ENCODE results near the gene LPP.

LPP gene

DNA sequence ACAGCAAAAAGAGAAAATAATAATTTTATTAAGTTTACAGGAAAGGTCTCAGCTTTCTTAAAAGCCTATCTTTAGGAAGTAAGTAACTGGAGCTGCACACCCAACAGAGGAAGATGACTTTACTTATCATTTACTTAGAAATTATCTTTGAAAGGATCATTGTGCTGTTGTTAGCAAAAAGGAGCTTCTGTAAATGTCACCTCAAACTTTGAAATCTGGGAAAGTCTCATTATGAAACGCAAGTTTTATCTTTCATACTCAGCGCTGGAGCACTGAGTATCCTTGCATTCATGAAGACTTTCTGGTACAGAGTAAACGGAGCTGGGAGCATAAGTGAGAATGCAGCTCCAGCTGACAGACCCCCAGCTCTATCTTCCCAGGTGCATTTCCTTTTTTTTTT, 526.6 kb downstream of the LPP start:
- Histone ChIP-seq H3K4me1 (ENCODE audit: insufficient read depth, poor library complexity, severe bottlenecking) (peaks cover 20% of the 10 kb centered on the region), H3K4me3 (ENCODE audit: severe bottlenecking) (no peak overlapping the region), H3K36me3 (ENCODE audit: low read depth) (no peaks in the 10 kb centered on the region), H3K27me3 (ENCODE audit: insufficient read depth, poor library complexity, severe bottlenecking) (no peaks in the 10 kb centered on the region), H3K27ac (ENCODE audit: poor library complexity, severe bottlenecking) (no peak overlapping the region), H3K9me3 (ENCODE audit: severe bottlenecking) (no peaks in the 10 kb centered on the region)
- DNase-seq (ENCODE audit: low spot score) = no peak
- TF ChIP-seq, protein P1, sequence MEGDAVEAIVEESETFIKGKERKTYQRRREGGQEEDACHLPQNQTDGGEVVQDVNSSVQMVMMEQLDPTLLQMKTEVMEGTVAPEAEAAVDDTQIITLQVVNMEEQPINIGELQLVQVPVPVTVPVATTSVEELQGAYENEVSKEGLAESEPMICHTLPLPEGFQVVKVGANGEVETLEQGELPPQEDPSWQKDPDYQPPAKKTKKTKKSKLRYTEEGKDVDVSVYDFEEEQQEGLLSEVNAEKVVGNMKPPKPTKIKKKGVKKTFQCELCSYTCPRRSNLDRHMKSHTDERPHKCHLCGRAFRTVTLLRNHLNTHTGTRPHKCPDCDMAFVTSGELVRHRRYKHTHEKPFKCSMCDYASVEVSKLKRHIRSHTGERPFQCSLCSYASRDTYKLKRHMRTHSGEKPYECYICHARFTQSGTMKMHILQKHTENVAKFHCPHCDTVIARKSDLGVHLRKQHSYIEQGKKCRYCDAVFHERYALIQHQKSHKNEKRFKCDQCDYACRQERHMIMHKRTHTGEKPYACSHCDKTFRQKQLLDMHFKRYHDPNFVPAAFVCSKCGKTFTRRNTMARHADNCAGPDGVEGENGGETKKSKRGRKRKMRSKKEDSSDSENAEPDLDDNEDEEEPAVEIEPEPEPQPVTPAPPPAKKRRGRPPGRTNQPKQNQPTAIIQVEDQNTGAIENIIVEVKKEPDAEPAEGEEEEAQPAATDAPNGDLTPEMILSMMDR (IDR thresholded peaks at IDR 0.05; ENCODE audit: poor library complexity, severe bottlenecking) = no peak
- no peak for ATAC-seq (ENCODE audit: low read depth)

DNA sequence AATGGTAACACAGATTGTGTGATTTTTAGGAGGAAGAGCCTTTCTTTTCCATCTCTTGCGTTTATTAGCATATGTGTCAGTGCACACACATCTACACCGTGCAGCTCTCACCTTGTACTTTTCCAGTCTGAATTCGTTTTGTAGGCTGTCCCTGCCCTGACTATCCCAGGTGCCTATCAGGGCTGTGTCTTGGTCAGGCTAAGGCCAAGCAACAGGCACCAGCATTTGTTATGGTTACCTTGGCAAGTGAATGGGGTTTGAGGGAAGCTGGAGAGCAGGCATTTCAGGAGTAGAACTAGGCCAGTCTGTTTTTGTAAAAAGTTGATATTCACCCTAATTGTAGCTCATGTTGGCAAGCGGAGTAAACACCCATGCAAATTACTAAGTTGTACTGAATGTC, 528.4 kb downstream of the LPP start:
- Histone ChIP-seq H3K9me3 (ENCODE audit: severe bottlenecking) (no peaks in the 10 kb centered on the region), H3K36me3 (ENCODE audit: low read depth) (no peaks in the 10 kb centered on the region), H3K4me1 (ENCODE audit: insufficient read depth, poor library complexity, severe bottlenecking) (peaks cover 23% of the 10 kb centered on the region), H3K4me3 (ENCODE audit: severe bottlenecking) (no peak overlapping the region), H3K27me3 (ENCODE audit: insufficient read depth, poor library complexity, severe bottlenecking) (no peaks in the 10 kb centered on the region), H3K27ac (ENCODE audit: poor library complexity, severe bottlenecking) (peak overlapping the region; percentile 38)
- DNase-seq (ENCODE audit: low spot score) = no peak
- TF ChIP-seq, protein P1 (IDR thresholded peaks at IDR 0.05; ENCODE audit: poor library complexity, severe bottlenecking) = no peak
- ATAC-seq (ENCODE audit: low read depth) = no peak

DNA sequence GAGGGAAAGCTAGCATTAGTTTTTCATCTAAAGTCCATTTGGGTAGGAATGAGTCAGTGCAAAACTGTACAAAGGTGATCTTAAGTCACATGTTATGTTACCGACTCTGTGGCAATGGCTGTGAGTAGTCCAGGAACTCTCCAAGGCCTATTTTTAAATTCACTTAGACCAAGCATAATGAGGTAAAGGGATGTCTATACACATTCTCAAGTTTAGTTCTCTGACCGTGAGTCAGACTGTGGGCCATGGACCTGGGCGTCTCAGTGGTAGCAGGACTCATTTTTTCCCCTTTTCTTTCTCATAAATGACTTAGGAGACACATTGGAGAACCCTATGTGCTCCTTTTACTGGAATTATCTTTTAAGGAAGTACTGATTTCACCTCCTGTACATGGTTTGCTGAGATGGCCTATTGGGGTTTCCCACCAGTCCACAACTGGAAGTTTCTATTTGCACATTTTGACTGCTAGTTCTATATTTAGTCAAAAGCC, 529.1 kb downstream of the LPP start:
- Histone ChIP-seq H3K4me3 (ENCODE audit: severe bottlenecking) (no peak overlapping the region), H3K27ac (ENCODE audit: poor library complexity, severe bottlenecking) (peak overlapping the region; percentile 38), H3K4me1 (ENCODE audit: insufficient read depth, poor library complexity, severe bottlenecking) (peaks cover 24% of the 10 kb centered on the region), H3K9me3 (ENCODE audit: severe bottlenecking) (no peaks in the 10 kb centered on the region), H3K36me3 (ENCODE audit: low read depth) (no peaks in the 10 kb centered on the region), H3K27me3 (ENCODE audit: insufficient read depth, poor library complexity, severe bottlenecking) (no peaks in the 10 kb centered on the region)
- no peak for DNase-seq (ENCODE audit: low spot score)
- TF ChIP-seq, protein P1 (IDR thresholded peaks at IDR 0.05; ENCODE audit: poor library complexity, severe bottlenecking) = no peak
- ATAC-seq (ENCODE audit: low read depth) = peak; percentile 93

DNA sequence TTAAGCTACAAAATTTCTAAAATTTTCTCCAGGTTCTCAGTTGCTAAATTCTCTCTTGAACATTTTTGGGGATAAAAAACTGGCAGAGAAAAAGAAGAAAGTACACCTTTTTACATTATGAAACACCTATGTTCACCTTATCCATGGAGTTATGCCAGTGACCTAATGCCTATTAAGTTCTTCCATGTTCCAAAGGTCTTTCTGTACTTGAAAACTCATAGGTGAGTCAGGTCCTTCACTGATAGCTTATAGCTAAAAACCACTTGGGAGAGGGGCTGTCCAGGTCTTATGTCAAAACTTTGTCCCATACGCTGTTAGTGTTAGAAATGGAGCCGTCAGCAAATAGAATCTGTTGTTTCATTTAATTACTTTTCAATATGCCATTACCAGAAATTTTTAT, 530.3 kb downstream of the LPP start:
- no peaks in the 10 kb centered on the region for H3K9me3 ChIP-seq (ENCODE audit: severe bottlenecking)
- no peak overlapping the region for H3K27ac ChIP-seq (ENCODE audit: poor library complexity, severe bottlenecking)
- ATAC-seq (ENCODE audit: low read depth) = no peak
- no peak for DNase-seq (ENCODE audit: low spot score)
- TF ChIP-seq, protein P1 (IDR thresholded peaks at IDR 0.05; ENCODE audit: poor library complexity, severe bottlenecking) = no peak
- H3K36me3 ChIP-seq (ENCODE audit: low read depth) = no peaks in the 10 kb centered on the region
- H3K4me1 ChIP-seq (ENCODE audit: insufficient read depth, poor library complexity, severe bottlenecking) = peaks cover 32% of the 10 kb centered on the region
- H3K4me3 ChIP-seq (ENCODE audit: severe bottlenecking) = no peak overlapping the region
- no peaks in the 10 kb centered on the region for H3K27me3 ChIP-seq (ENCODE audit: insufficient read depth, poor library complexity, severe bottlenecking)

DNA sequence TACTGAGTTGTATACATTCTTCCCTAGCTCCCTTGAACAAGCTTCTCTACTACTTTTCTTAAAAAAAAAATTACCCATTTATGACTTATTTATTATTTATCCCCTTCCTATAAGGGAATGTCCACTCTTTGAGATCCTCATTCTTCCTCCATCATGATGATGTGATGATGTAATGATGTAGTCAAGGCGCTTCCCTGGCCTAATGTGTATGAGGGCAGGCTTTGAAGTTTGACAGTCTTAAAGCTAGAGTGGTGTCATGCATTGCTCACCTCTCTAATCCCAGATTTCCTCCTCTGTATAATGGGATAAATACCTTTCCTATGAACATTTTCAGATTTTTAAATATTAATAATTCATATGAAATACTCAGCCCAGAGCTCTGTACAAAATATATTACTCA, 531.8 kb downstream of the LPP start:
- no peak for DNase-seq (ENCODE audit: low spot score)
- no peak for ATAC-seq (ENCODE audit: low read depth)
- Histone ChIP-seq H3K4me3 (ENCODE audit: severe bottlenecking) (no peak overlapping the region), H3K4me1 (ENCODE audit: insufficient read depth, poor library complexity, severe bottlenecking) (peaks cover 25% of the 10 kb centered on the region), H3K27me3 (ENCODE audit: insufficient read depth, poor library complexity, severe bottlenecking) (no peaks in the 10 kb centered on the region), H3K9me3 (ENCODE audit: severe bottlenecking) (no peaks in the 10 kb centered on the region), H3K27ac (ENCODE audit: poor library complexity, severe bottlenecking) (no peak overlapping the region), H3K36me3 (ENCODE audit: low read depth) (no peaks in the 10 kb centered on the region)
- TF ChIP-seq, protein P1 (IDR thresholded peaks at IDR 0.05; ENCODE audit: poor library complexity, severe bottlenecking) = no peak
